OCI-LY3 (cell line): ENCODE measurements around the gene CDH8.

Experiments
- H2AFZ ChIP-seq: fragments of 200-600, 300-600 bp; shearing (Covaris generic); 2 replicates; pipeline ENCODE4 v1.6.0; 2014; ENCODE audit warnings: antibody characterized with exemption, low read depth, low read length
- H3K27ac ChIP-seq: fragments of 200-600, 300-600 bp; sonication (generic); 2 replicates; pipeline ENCODE4 v1.5.1; 2014; ENCODE audit warnings: mild to moderate bottlenecking, low read length, moderate library complexity, mixed read lengths
- H3K27me3 ChIP-seq: fragments of 200-600, 300-600 bp; sonication (generic); 2 replicates; pipeline ENCODE4 v1.6.1; 2014; ENCODE audit warnings: low read depth, low read length, mixed read lengths
- H3K36me3 ChIP-seq: fragments of 200-600, 300-600 bp; sonication (generic); replicated peaks from 2 replicates; pipeline ENCODE3; 2014; ENCODE audit warnings: low read depth, low read length, mixed read lengths
- H3K4me1 ChIP-seq: fragments of 300-600, 200-600 bp; sonication (generic); 2 replicates; pipeline ENCODE4 v1.6.1; 2014; ENCODE audit warnings: low read length, mixed read lengths
- H3K4me2 ChIP-seq: fragments of 200-600, 300-600 bp; sonication (generic); 2 replicates; pipeline ENCODE4 v1.6.1; 2014; ENCODE audit warnings: low read length, mixed read lengths
- H3K4me3 ChIP-seq: fragments of 300-600, 200-600 bp; sonication (generic); 2 replicates; pipeline ENCODE4 v1.5.1; 2014; ENCODE audit warnings: antibody characterized with exemption, mild to moderate bottlenecking, low read length, moderate library complexity
- H3K79me2 ChIP-seq: fragments of 300-600, 200-600 bp; shearing (Covaris generic); 2 replicates; pipeline ENCODE4 v1.6.1; 2014; ENCODE audit warnings: mild to moderate bottlenecking, low read length, mixed read lengths
- H3K9ac ChIP-seq: fragments of 300-600, 200-600 bp; shearing (Covaris generic); 2 replicates; pipeline ENCODE4 v1.6.0; 2014; ENCODE audit warnings: mild to moderate bottlenecking, low read length, moderate library complexity
- H3K9me3 ChIP-seq: fragments of 200-600, 300-600 bp; shearing (Covaris generic); 2 replicates; pipeline ENCODE4 v1.6.1; 2014; ENCODE audit warnings: low read length, mixed read lengths; ENCODE audit not compliant: insufficient read depth
- H4K20me1 ChIP-seq: fragments of 200-600, 300-600 bp; sonication (generic); 2 replicates; pipeline ENCODE4 v1.6.1; 2016; ENCODE audit warnings: low read length, mixed read lengths; ENCODE audit not compliant: insufficient read depth
- CTCF ChIP-seq: fragments of 200-600, 300-600 bp; sonication (generic); IDR thresholded peaks from 2 replicates; pipeline ENCODE4 v1.5.1; 2014; ENCODE audit warnings: antibody characterized with exemption, low read length, low read depth
- EZH2phosphoT487 ChIP-seq: fragments of 200-600 bp; shearing (Covaris generic); IDR thresholded peaks from 2 replicates; pipeline ENCODE4 v1.6.1; 2018; ENCODE audit warnings: antibody characterized with exemption, mixed run types, low read depth

CDH8 gene

GRCh38 chr16:61908426-61908825, 127.8 kb downstream of the CDH8 start:
- no peak overlapping the region for H3K9ac ChIP-seq

GRCh38 chr16:61901689-61902088, 134.5 kb downstream of the CDH8 start:
- no peak overlapping the region for H3K9ac ChIP-seq
- H4K20me1 ChIP-seq = no peaks in the 10 kb centered on the region
- H3K79me2 ChIP-seq = no peaks in the 10 kb centered on the region
- H3K4me2 ChIP-seq = no peak overlapping the region
- peaks cover 41% of the 10 kb centered on the region for H3K4me1 ChIP-seq
- TF ChIP-seq EZH2phosphoT487 (no peak), CTCF (no peak)
- H3K27me3 ChIP-seq = no peaks in the 10 kb centered on the region
- no peaks in the 10 kb centered on the region for H3K9me3 ChIP-seq
- H3K27ac ChIP-seq = no peak overlapping the region
- no peak overlapping the region for H3K4me3 ChIP-seq
- no peak overlapping the region for H2AFZ ChIP-seq
- no peaks in the 10 kb centered on the region for H3K36me3 ChIP-seq

More at GRCh38 chr16:61908426-61908825, 127.8 kb downstream of the CDH8 start:
- no peak overlapping the region for H2AFZ ChIP-seq
- no peaks in the 10 kb centered on the region for H3K36me3 ChIP-seq
- no peaks in the 10 kb centered on the region for H4K20me1 ChIP-seq
- no peaks in the 10 kb centered on the region for H3K27me3 ChIP-seq
- peaks cover 9% of the 10 kb centered on the region for H3K4me1 ChIP-seq
- H3K27ac ChIP-seq = no peak overlapping the region
- H3K4me3 ChIP-seq = no peak overlapping the region
- TF ChIP-seq CTCF = no peak
- TF ChIP-seq EZH2phosphoT487 = no peak
- no peaks in the 10 kb centered on the region for H3K9me3 ChIP-seq
- no peak overlapping the region for H3K4me2 ChIP-seq
- no peaks in the 10 kb centered on the region for H3K79me2 ChIP-seq

- no peak for TF ChIP-seq CTCF
- no peak for TF ChIP-seq EZH2phosphoT487
- Histone ChIP-seq H4K20me1 (no peaks in the 10 kb centered on the region), H3K36me3 (no peaks in the 10 kb centered on the region), H2AFZ (no peak overlapping the region), H3K4me2 (no peak overlapping the region), H3K4me1 (peaks cover 41% of the 10 kb centered on the region), H3K9ac (no peak overlapping the region), H3K27ac (no peak overlapping the region), H3K79me2 (no peaks in the 10 kb centered on the region), H3K9me3 (no peaks in the 10 kb centered on the region), H3K27me3 (no peaks in the 10 kb centered on the region), H3K4me3 (no peak overlapping the region)
Observed at GRCh38 chr16:61900482-61900881, 135.8 kb downstream of the CDH8 start.

- peak overlapping the region; percentile 37; the same call in 1 of the 2 replicates for H2AFZ ChIP-seq
- H3K27me3 ChIP-seq = no peaks in the 10 kb centered on the region
- no peaks in the 10 kb centered on the region for H3K9me3 ChIP-seq
- no peak overlapping the region for H3K9ac ChIP-seq
- H3K4me3 ChIP-seq = peak overlapping the region; percentile 13; the same call in 1 of the 2 replicates
- TF ChIP-seq EZH2phosphoT487 (no peak), CTCF (no peak)
- no peaks in the 10 kb centered on the region for H4K20me1 ChIP-seq
- peak overlapping the region; percentile 50 for H3K4me2 ChIP-seq
- peak overlapping the region; percentile 37 for H3K27ac ChIP-seq
- peaks cover 27% of the 10 kb centered on the region for H3K4me1 ChIP-seq
- H3K36me3 ChIP-seq = no peaks in the 10 kb centered on the region
- H3K79me2 ChIP-seq = no peaks in the 10 kb centered on the region
Observed at GRCh38 chr16:61897657-61898056, 138.6 kb downstream of the CDH8 start.
